GM12878 (cell line): ENCODE data around the gene DNAH8. TPM values are rescaled to one million over a fixed set of nuclear protein-coding genes. Genes with fewer than 3 reads are reported as not detected.

Experiments used
- ATAC-seq: fragments of 200-7000 bp; cut with Tn5 transposase; 3 replicates; pipeline ENCODE4 v1.9.1; 2020; ENCODE audit warnings: mild to moderate bottlenecking, moderate library complexity
- BruUV-seq: library from RNA; stranded (reverse); fragments of 400-500 nt; replicated peaks from 2 replicates; lab custom pipeline; 2021; lab: Mats Ljungman, UMichigan
- CTCF ChIA-PET: fragments of 300-600 bp; sonication (Branson Sonifier 250); formaldehyde crosslinking; extraction: SDS; loops from one replicate; lab custom pipeline; 2021; ENCODE audit warnings: inconsistent platforms; lab: Yijun Ruan, JAX
- POLR2A ChIA-PET: fragments of 350-600 bp; formaldehyde crosslinking; extraction: SDS; loops from one replicate; lab custom pipeline; 2021; ENCODE audit warnings: inconsistent platforms; lab: Charles Lee
- RAD21 ChIA-PET: fragments of 300-600 bp; sonication (Branson Sonifier 250); formaldehyde crosslinking; loops from one replicate; lab custom pipeline; 2023; ENCODE audit warnings: antibody characterized with exemption; ENCODE audit not compliant: unreplicated experiment; lab: Charles Lee
- SMC1A ChIA-PET: fragments of 300-600 bp; sonication (Branson Sonifier 250); formaldehyde crosslinking; loops from one replicate; lab custom pipeline; 2023; ENCODE audit not compliant: unreplicated experiment, uncharacterized antibody; lab: Charles Lee
- DNase-seq: peaks from one replicate; pipeline ENCODE4 v3.0.0-alpha.2; 2011; ENCODE audit warnings: low read depth, low spot score
- FAIRE-seq: peaks from 3 replicates; lab custom pipeline; 2011; peaks lifted over from hg19 to GRCh38; lab: Jason Lieb, UNC
- H2AFZ ChIP-seq: 2 replicates; pipeline ENCODE4 v1.6.0; 2011; ENCODE audit warnings: low read depth, low read length, control low read depth; ENCODE audit not compliant: control insufficient read depth
- H3K27ac ChIP-seq: 2 replicates; pipeline ENCODE4 v1.5.1; 2011; ENCODE audit warnings: control low read depth; ENCODE audit not compliant: control insufficient read depth, insufficient read depth
- H3K27me3 ChIP-seq, 2 experiments: replicated peaks in 1 of 2; 2 replicates each; pipeline versions ENCODE4 v1.6.0 to v1.6.1; 2011; ENCODE audit warnings: low read length in 1 of 2; ENCODE audit not compliant: control insufficient read depth in 2 of 2, insufficient read depth in 2 of 2
- H3K36me3 ChIP-seq, 2 experiments: 2 replicates each; pipeline ENCODE4 v1.5.1; 2011; ENCODE audit warnings: low read length in 1 of 2; ENCODE audit not compliant: control insufficient read depth in 2 of 2, insufficient read depth in 2 of 2
- H3K4me1 ChIP-seq: 2 replicates; pipeline ENCODE4 v1.6.1; 2011; ENCODE audit warnings: mild to moderate bottlenecking, low read length, moderate library complexity, mixed read lengths; ENCODE audit not compliant: control insufficient read depth, insufficient read depth
- H3K4me2 ChIP-seq: 2 replicates; pipeline ENCODE4 v1.6.0; 2011; ENCODE audit warnings: control low read depth; ENCODE audit not compliant: control insufficient read depth, insufficient read depth
- H3K4me3 ChIP-seq: fragments of 200-600 bp; sonication (generic); 2 replicates; pipeline ENCODE4 v1.5.1; 2016
- H3K79me2 ChIP-seq: 2 replicates; pipeline ENCODE4 v1.6.0; 2011; ENCODE audit warnings: low read length; ENCODE audit not compliant: control insufficient read depth, insufficient read depth
- H3K9ac ChIP-seq: 2 replicates; pipeline ENCODE4 v1.8.0; 2011; ENCODE audit warnings: low read length, control low read depth, mixed read lengths; ENCODE audit not compliant: control insufficient read depth, insufficient read depth
- H3K9me3 ChIP-seq: replicated peaks from 3 replicates; pipeline ENCODE4 v1.5.1; 2011; ENCODE audit warnings: mild to moderate bottlenecking, low read length; ENCODE audit not compliant: control insufficient read depth, insufficient read depth
- H4K20me1 ChIP-seq: 2 replicates; pipeline ENCODE4 v1.6.0; 2011; ENCODE audit not compliant: control insufficient read depth, insufficient read depth
- CBX5 ChIP-seq: sonication (generic); IDR thresholded peaks from 2 replicates; pipeline ENCODE4 v1.6.1; 2016; ENCODE audit warnings: low read depth, moderate library complexity, mild to moderate bottlenecking, inconsistent platforms
- HCFC1 ChIP-seq: fragments of 150-350 bp; IDR thresholded peaks from 2 replicates; pipeline ENCODE4 v1.6.1; 2014; ENCODE audit warnings: low read length
- HDAC6 ChIP-seq: fragments of 200-600 bp; sonication (generic); IDR thresholded peaks from one replicate; pipeline ENCODE4 v1.8.0; 2017; ENCODE audit warnings: antibody characterized with exemption; ENCODE audit not compliant: unreplicated experiment
- RCOR1 ChIP-seq: conservative IDR thresholded peaks from 2 replicates; pipeline ENCODE4 v1.6.1; 2012; ENCODE audit warnings: low read depth, low read length, improper control_type of control experiment
- SMAD1 ChIP-seq: fragments of 450-650 bp; IDR thresholded peaks from 2 replicates; pipeline ENCODE4 v1.6.1; 2018; ENCODE audit warnings: mild to moderate bottlenecking, low read depth; ENCODE audit not compliant: partially characterized antibody
- TBL1XR1 ChIP-seq: IDR thresholded peaks from 2 replicates; pipeline ENCODE4 v1.6.1; 2012; ENCODE audit warnings: low read depth, low read length, improper control_type of control experiment
- WRNIP1 ChIP-seq: IDR thresholded peaks from 2 replicates; pipeline ENCODE4 v1.6.1; 2011; ENCODE audit warnings: low read depth, low read length, improper control_type of control experiment, borderline replicate concordance
- ZNF622 ChIP-seq: fragments of 450-650 bp; IDR thresholded peaks from 2 replicates; pipeline ENCODE4 v1.6.1; 2017; ENCODE audit warnings: mild to moderate bottlenecking, inconsistent platforms
- WGBS: methylation state at CpG from one replicate; pipeline ENCODE4 v1.1.6; 2016; ENCODE audit warnings: low lambda C conversion rate; ENCODE audit not compliant: insufficient replicate concordance, insufficient coverage; ENCODE audit errors: missing lambda C conversion rate; 5-methylcytosine and 5-hydroxymethylcytosine counted together
- in situ Hi-C: fragments of 300-500 bp; cut with MboI; formaldehyde crosslinking; loops from 9 replicates; pipeline ENCODE4 v1.14.3; 2018; ENCODE audit warnings: mixed read lengths
- intact Hi-C: fragments of 100-400 bp; cut with micrococcal nuclease; formaldehyde crosslinking; loops from one replicate; pipeline ENCODE4 v1.14.2; 2022; ENCODE audit not compliant: unreplicated experiment
- polyA plus RNA-seq, 11 experiments: library from polyadenylated mRNA; depleted of rRNA in 4 of 11; unstranded in 6 of 11; stranded (reverse) in 5 of 11; fragments of >200 nt; fragmentation: Nextera tagmentation in 4 of 11; fragmentation: Illumina TruSeq in 1 of 11; extraction: Ambion mirVana in 4 of 11; extraction: Trizol in 1 of 11; gene quantifications; 1 replicate in 1 of 11; 2 replicates in 10 of 11; pipeline versions ENCODE4 v1.2.1 to v1.2.3, GENCODE V29; 2011 to 2016; ENCODE audit warnings: inconsistent platforms in 2 of 11, missing spikeins in 2 of 11, low read depth in 1 of 11
- total RNA-seq, 4 experiments: library from RNA; depleted of rRNA in 3 of 4; stranded (reverse); fragments of >200 nt in 3 of 4; fragmentation: Illumina TruSeq in 1 of 4; extraction: Trizol in 1 of 4; gene quantifications; 2 replicates each; pipeline versions ENCODE4 v1.2.1 to v1.2.3, GENCODE V29; 2013 to 2021

Gene DNAH8
- total and polyA plus RNA-seq, 10 of the 15 experiments (the other 5 are each of a cell fraction or from before 2014, with no cell fraction given): 0.02 to 0.34 (median 0.10) TPM; not detected in 3

- ChIA-PET POLR2A (no interaction called here), SMC1A (no interaction called here), RAD21 (no interaction called here), CTCF (no interaction called here)
- H3K79me2 ChIP-seq: no peaks in the 10 kb centered on the region
- no peak for TF ChIP-seq HDAC6
- TF ChIP-seq CBX5: no peak
- no peak for TF ChIP-seq WRNIP1
- TF ChIP-seq SMAD1: no peak
- no peak for TF ChIP-seq TBL1XR1
- TF ChIP-seq RCOR1: no peak
- no peak for TF ChIP-seq ZNF622
- TF ChIP-seq HCFC1: no peak
- H3K9me3 ChIP-seq: no peaks in the 10 kb centered on the region
- H3K27ac ChIP-seq: no peak overlapping the region
- no peak overlapping the region for H3K4me2 ChIP-seq
- peaks cover 17% of the 10 kb centered on the region; the same call in 1 of the 2 replicates for H3K4me1 ChIP-seq
- no peak for FAIRE-seq
- no peaks in the 10 kb centered on the region for H4K20me1 ChIP-seq
- in situ Hi-C loops: no loop called here
- no peaks in the 10 kb centered on the region for H3K27me3 ChIP-seq
- ATAC-seq: no peak
- no peak overlapping the region for H3K4me3 ChIP-seq
- no peak overlapping the region for H2AFZ ChIP-seq
- WGBS: 46% methylated on average over 17 of the region's 17 CpGs
- intact Hi-C loops: no loop called here
- DNase-seq: no peak
- H3K36me3 ChIP-seq: no peaks in the 10 kb centered on the region
- H3K9ac ChIP-seq: no peak overlapping the region
- no TSS peak for BruUV-seq
Measured at GRCh38 chr6:39073471-39074355, 358.6 kb downstream of the DNAH8 start.
